ENCODE results near the gene LIPT1. TPM values are rescaled to one million over a fixed set of nuclear protein-coding genes. Genes with fewer than 3 reads are reported as not detected.
"Not testable (repeated sequence)": the region's sequence is repeated elsewhere in the genome, so short reads cannot be mapped to it uniquely, and the experiment has no call there.

The LIPT1 gene
- total RNA-seq (ENCODE audit: low replicate concordance) = 2.9 and 9.0 TPM in 2 replicates

- TF ChIP-seq CTCF (IDR thresholded peaks at IDR 0.05; ENCODE audit: insufficient read depth, low read length) = no peak
- peak within 1 kb of the TSS; percentile 93 for H3K4me3 ChIP-seq (ENCODE audit: low read depth, low read length)
- DNase-seq (ENCODE audit: low read depth) = peak; percentile 88
Measured at GRCh38 chr2:99154643-99155536, at the start of gene LIPT1, which contains the start of gene TSGA10. TSS of gene LIPT1 (plus strand) at chr2:99154967. CDS start at chr2:99161958, 6,991 bp downstream. TSS of gene TSGA10 (minus strand) at chr2:99154942. CDS start at chr2:99109439, 45,503 bp downstream.

- H3K4me3 ChIP-seq (ENCODE audit: low read depth, low read length) = no peak overlapping the region
- DNase-seq (ENCODE audit: low read depth) = no peak
- no peak for TF ChIP-seq CTCF (IDR thresholded peaks at IDR 0.05; ENCODE audit: insufficient read depth, low read length)
Measured at GRCh38 chr2:99106913-99107312, 47.9 kb upstream of the LIPT1 start.

GRCh38 chr2:99111236-99111635 is 43.5 kb upstream of the LIPT1 start:
- no peak overlapping the region for H3K4me3 ChIP-seq (ENCODE audit: low read depth, low read length)
- DNase-seq (ENCODE audit: low read depth) = no peak
- no peak for TF ChIP-seq CTCF (IDR thresholded peaks at IDR 0.05; ENCODE audit: insufficient read depth, low read length)

- no peak overlapping the region for H3K4me3 ChIP-seq (ENCODE audit: low read depth, low read length)
- TF ChIP-seq CTCF (IDR thresholded peaks at IDR 0.05; ENCODE audit: insufficient read depth, low read length) = no peak
- no peak for DNase-seq (ENCODE audit: low read depth)
Measured at GRCh38 chr2:99111945-99112344, 42.8 kb upstream of the LIPT1 start.

GRCh38 chr2:99112617-99113016 is 42.1 kb upstream of the LIPT1 start:
- no peak overlapping the region for H3K4me3 ChIP-seq (ENCODE audit: low read depth, low read length)
- DNase-seq (ENCODE audit: low read depth) = no peak
- no peak for TF ChIP-seq CTCF (IDR thresholded peaks at IDR 0.05; ENCODE audit: insufficient read depth, low read length)

- DNase-seq (ENCODE audit: low read depth) = no peak
- H3K4me3 ChIP-seq (ENCODE audit: low read depth, low read length) = no peak overlapping the region
- no peak for TF ChIP-seq CTCF (IDR thresholded peaks at IDR 0.05; ENCODE audit: insufficient read depth, low read length)
Measured at GRCh38 chr2:99127981-99128380, 26.8 kb upstream of the LIPT1 start.

- not testable (repeated sequence) for H3K4me3 ChIP-seq (ENCODE audit: low read depth, low read length); DNase-seq (ENCODE audit: low read depth)
Measured at GRCh38 chr2:99135044-99135556, 19.7 kb upstream of the LIPT1 start.

Measured in fibroblast of the aortic adventitia (primary cell).